A549 (cell line): ENCODE data around the gene TTC33.

Source experiments
- CBX8 ChIP-seq: fragments of 200-600 bp; sonication (generic); IDR thresholded peaks from 2 replicates; pipeline ENCODE4 v1.6.1; 2016
- CHD2 ChIP-seq: fragments of 150-350 bp; IDR thresholded peaks from 2 replicates; pipeline ENCODE4 v1.6.1; 2014; ENCODE audit warnings: low read length; ENCODE audit not compliant: partially characterized antibody
- CTCF ChIP-seq: fragments of >200 bp; sonication (Bioruptor Twin); formaldehyde crosslinking; IDR thresholded peaks from 3 replicates; pipeline ENCODE4 v1.5.1; 2016
- ELK1 ChIP-seq: fragments of 150-350 bp; IDR thresholded peaks from 2 replicates; pipeline ENCODE4 v1.6.1; 2014; ENCODE audit warnings: low read depth, mild to moderate bottlenecking, low read length
- EP300 ChIP-seq, 2 experiments: fragments of >200 bp; sonication (Bioruptor Twin); formaldehyde crosslinking; IDR thresholded peaks; 2 replicates in 1 of 2; 3 replicates in 1 of 2; pipeline ENCODE4 v1.6.1; 2016 to 2017
- NFE2L2 ChIP-seq: fragments of 150-350 bp; conservative IDR thresholded peaks from 2 replicates; pipeline ENCODE4 v1.6.1; 2014; ENCODE audit warnings: low read length
- POLR2A ChIP-seq: IDR thresholded peaks from 2 replicates; pipeline ENCODE4 v1.6.1; 2012; ENCODE audit warnings: mild to moderate bottlenecking, low read length
- RAD21 ChIP-seq, 2 experiments: fragments of >200 bp in 1 of 2; sonication (Bioruptor Twin) in 1 of 2; formaldehyde crosslinking in 1 of 2; IDR thresholded peaks in 1 of 2; conservative IDR thresholded peaks in 1 of 2; 2 replicates in 1 of 2; 3 replicates in 1 of 2; pipeline ENCODE4 v1.6.1; 2012 to 2018; ENCODE audit warnings: inconsistent platforms in 1 of 2
- RNF2 ChIP-seq: fragments of 200-600 bp; sonication (generic); IDR thresholded peaks from 2 replicates; pipeline ENCODE4 v1.6.1; 2016; ENCODE audit warnings: low read depth, mild to moderate bottlenecking, antibody characterized with exemption, moderate library complexity, borderline replicate concordance
- SREBF2 ChIP-seq: fragments of 450-650 bp; IDR thresholded peaks from 2 replicates; pipeline ENCODE4 v1.6.1; 2014; ENCODE audit warnings: mild to moderate bottlenecking, moderate library complexity
- TP53 ChIP-seq: fragments of 250-450 bp; sonication (Bioruptor Pico); IDR thresholded peaks from 2 replicates; pipeline ENCODE4 v1.5.0; 2021; ENCODE audit warnings: mild to moderate bottlenecking, moderate library complexity

GRCh38 chr5:40754381-40755092, 1.2 kb downstream of the TTC33 start:
- TF ChIP-seq TP53 (no peak), CTCF (no peak), CHD2 (no peak), EP300 (IDR thresholded peaks at IDR 0.05) (no peak), CBX8 (no peak), POLR2A (no peak), RNF2 (no peak), NFE2L2 (no peak), ELK1 (no peak), SREBF2 (no peak), RAD21 (conservative IDR thresholded peaks at IDR 0.05 in 1 of 2, IDR thresholded peaks at IDR 0.05 in 1 of 2) (no peak)
